NCI-H2107 (cell line): Measurements from ENCODE around the gene RASA2.

Source experiments
- DNase-seq: peaks from one replicate; lab custom pipeline; 2025; lab: John Stamatoyannopoulos, UW

The RASA2 gene

DNA sequence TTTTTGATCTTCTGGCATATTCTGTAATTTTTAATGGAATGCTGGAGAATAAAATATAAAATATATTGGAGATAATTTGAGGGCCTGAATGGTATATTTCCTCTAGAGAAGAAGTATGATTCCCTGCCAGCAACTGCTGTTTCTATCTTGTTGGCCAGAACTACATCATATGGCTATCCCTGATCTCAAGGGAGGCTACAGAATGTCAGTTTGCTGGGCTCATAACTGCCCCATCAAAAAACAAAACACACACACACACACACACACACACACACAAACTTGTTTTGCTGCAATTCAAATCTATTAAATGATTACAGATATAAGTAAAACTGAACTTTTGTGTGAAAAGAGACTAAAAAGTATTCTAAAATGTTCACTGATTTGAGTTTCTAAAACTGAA lies 51.0 kb downstream of the RASA2 start:
- no peak for DNase-seq

DNA sequence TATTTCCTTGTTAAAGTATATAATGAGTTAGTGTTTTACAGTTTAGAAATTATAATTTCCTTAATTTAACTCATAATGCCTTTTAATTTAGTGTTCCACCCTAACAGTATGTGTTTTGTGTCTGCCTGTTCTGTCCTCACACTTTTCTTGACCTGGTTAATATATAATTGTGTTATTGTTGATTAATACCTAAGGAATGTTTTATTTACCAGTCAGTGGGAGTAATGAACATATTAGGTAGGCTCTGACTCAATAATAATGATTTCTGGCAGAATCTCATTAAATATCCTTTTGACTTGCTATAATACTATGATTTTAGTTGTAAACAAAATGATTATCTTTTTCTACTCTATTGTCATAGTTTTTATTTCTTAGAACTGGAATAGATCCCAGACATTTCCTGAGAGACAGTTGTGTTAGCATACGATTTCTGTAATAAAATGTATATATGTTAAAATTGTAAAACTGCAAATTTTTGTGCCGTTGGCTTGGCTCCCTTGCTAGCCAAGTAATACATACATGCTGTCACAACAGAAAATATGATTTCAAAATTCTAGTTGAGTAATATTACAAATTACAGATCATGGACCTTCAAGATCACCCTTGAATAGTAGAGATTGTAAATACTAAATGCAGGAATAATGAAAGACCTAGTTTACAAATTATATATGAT lies 51.9 kb downstream of the RASA2 start:
- no peak for DNase-seq

DNA sequence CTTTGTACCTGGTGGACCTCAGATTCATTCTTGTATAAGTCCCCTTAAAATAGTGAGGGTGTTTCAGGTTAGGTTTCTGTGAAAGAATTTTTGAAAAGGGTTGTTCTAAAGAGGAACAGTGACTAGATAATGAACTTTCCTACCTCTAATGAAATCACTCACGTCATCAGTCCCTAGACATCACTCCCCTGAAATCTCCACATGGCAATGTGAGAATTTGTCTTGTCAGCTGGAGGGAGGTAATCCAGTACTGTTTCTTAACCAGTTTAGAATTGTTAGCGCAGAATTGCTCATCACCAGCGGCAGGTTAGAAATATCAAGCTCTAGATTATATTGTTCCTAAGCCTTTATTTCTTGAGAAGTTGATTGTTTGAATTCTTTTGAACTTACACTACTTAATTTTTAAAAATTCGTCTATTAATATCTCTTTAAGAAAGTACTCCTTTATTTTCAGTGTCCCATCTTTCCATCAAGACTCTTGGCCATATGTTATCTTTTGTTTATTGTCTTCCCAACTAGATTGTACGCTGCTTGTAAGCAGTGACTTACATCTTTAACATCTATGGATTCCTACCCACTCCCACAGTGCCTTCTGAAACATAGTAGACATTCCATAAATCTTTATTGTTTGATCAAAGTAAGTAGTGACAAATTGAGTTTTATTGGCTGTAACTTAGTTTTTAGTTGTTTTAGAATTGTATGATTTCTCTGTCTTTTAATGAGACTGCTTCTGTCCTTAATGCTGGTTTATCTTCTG lies 52.8 kb downstream of the RASA2 start:
- no peak for DNase-seq

DNA sequence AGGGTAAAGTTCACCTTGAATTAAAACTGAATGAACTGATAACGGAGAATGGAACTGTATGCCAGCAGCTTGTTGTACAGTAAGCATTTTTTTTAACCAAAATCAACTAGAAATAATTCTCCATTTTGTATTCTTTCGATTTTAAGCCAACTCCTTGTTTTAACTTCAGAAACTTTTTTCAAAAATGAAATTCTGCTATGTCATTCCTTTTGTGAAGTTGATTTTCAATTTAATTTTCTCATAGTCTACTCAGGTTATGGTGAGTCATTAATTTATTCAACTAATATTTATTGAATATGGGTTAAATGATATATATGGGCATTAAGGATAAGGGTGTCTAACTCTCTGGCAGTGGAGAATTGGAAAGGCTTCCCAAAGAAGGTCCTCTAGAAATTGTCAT lies 53.7 kb downstream of the RASA2 start:
- no peak for DNase-seq

DNA sequence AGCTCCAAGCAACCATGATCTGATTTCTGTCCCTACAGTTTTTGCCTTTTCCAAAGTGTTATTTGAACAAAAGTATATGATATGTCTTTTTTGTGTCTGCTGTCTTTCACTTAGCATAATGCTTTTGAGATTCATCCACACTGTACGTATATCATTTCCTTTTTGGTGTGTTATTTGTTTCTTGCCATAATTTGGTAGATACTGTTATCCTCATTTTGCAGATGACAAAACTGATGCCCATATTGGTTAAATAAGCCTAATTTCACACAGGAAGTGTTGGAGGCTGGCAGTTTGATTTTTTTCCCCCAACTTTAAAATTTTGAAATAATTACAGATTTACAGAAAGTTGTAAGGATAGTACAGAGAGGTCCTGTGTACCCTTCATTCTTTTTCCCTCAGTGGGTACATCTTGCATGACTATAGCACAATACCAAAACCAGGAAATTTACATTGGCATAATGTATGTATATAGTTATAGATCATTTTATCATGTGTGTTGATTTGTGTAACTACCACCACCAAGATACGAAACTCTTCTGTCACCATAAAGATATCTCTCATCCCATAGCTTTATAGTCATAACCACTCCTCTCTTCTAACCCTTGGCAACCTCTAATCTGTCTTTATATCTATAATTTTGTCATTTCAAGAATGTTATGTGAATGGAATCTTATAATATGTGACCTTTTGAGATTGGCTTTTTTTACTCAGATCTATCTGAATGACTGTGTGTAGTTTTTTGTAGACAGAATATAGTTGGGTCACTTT lies 55.6 kb downstream of the RASA2 start:
- DNase-seq = no peak

DNA sequence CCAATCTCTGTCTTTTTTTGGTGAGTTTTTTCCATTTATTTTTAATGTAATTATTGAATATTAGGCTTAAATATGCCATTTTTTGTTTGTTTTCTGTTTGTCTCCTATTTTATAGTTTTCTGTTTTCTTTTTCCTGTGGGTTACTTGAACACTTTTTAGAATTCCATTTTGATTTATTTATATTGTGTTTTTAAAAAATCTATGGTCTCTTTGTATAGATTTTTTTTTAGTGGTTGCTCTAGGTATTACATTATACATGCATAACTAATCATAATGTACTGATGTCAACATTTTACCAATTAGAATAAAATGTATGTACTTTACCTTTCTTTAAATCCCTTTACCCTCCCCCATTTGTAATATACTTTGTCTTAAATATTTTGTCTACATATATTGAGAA lies 56.2 kb downstream of the RASA2 start:
- no peak for DNase-seq

DNA sequence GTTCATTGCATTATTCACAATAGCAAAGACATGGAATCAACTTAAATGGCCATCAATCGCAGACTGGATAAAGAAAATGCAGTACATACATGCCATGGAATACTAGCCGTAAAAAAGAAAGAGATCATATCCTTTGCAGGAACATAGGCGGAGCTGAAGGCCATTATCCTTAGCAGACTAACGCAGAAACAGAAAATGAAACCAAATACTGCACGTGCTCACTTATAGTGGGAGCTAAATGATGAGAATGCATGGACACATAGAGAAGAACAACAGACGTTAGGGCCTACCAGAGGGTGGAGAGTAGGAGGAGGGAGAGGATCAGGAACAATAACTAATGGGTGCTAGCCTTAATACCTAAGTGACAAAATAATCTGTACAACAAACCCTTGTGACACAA lies 57.9 kb downstream of the RASA2 start:
- no peak for DNase-seq

DNA sequence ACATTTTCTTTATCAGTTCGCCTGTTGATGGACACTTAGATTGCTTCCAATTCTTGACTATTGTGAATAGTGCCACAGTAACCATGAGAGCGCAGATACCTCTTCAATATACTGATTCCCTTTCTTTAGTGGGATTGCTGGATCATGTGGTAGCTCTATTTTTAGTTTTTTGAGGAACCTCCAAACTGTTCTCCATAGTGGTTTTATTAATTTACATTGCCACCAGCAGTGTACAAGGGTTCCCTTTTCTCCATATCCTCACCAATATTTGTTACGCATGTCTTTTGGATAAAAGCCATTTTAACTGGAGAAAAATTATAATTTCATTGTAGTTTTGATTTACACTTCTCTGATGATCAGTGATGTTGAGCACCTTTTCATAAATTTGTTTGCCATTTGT lies 59.3 kb downstream of the RASA2 start:
- no peak for DNase-seq

DNA sequence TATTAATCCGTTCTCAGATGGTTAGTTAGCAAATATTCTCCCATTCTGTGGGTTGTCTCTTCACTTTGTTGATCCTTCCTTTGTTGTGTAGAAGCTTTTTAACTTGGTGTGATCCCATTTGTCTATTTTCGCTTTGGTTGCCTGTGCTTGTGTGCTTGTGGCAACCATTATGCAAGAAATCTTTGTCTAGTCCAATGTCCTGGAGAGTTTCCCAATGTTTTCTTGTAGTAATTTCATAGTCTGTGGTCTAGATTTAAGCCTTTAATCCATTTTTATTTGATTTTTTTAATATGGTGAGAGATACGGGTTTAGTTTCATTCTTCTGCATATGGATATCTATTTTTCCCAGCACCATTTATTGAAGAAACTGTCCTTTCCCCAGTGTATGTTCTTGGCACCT lies 59.8 kb downstream of the RASA2 start:
- no peak for DNase-seq

DNA sequence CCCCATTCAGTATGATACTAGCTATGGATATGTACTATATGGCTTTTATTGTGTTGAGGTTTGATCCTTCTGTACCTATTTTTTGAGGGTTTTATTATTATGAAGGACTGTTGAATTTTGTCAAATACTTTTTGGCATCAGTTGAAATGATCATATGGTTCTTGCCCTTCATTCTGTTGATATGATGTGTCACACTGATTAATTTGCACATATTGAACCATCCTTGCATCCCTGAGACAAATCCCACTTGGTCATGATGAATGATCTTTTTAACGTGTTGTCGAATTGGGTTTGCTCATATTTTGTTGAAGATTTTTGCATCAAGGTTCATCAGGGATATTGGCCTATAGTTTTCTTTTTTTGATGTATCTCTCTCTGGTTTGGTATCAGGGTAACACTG lies 61.0 kb downstream of the RASA2 start:
- no peak for DNase-seq

DNA sequence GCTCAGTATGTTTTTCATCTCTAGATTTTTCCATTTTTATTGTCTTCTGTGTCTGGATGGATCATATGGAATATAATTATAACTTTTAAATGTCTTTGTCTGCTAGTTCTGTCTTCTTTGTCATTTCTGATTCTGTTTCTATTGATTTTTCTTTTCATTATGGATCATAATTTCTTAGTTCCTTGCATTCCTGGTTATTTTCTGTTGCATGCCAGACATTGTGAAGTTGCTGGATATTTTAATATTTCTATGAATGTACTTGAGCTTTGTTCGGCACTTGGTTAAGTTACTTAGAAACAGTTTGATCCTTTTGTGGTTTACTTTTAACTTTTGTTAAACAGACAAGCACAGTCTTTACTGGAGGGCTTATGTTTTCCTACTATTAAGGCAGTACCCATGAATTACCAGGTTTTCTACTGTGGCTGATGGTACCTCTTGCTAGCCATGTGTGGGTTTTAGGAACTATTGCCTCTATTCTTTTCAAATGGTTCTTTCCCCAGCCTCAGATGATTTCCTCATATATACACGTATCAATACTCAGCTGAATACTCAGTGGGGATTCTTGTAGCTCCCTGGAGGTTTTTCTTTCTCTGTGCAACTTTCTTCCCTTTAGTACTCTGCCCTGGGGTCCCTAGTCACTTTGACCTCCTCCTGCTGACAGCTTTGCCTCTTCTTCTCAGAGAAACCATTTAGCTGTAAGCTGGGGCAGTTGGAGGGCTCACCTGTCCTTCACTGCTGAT lies 64.3 kb downstream of the RASA2 start:
- no peak for DNase-seq

DNA sequence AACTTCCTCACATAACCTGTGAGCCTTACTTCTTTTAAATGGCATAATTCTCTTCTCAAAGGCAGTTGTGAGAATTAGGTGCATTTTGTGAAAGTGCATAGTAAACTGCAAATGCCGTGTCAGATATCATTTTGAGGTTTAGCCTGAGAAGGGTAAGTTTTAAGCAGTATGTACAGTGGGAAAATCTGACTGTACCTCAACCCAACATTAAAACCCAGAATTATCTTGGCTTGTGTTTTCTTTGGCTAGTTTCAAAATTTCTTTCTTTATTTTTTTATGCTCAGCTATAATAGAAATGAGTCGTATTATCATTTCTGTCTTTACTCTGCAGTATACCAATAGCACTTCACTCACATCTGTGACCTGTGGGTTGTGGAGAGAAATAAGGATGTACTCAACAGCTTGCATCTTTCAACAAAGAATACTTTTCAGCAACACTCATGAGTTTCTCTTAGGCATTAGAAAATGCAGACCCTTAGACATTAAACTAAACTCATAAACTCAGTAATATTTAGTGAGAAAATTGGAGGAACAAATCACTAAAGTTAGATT lies 65.7 kb downstream of the RASA2 start:
- no peak for DNase-seq

DNA sequence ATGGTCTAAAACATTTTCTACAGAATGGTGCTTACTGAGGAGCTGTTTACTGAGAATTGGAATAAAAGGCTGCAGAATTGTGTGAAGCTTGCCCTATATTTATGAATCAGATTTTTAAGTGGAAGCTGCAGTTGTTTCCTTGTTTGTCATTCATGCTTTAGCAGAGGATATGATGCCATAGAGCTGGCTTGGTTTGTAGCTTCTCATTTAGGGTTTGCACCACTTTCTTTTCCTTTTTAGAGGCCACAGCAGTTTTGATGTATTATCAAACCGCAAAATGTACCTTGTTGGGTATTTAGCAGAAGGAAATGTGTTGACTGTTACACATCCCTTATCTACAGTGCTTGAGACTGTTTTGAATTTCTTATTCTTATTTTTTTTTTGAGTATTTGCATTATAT lies 66.2 kb downstream of the RASA2 start:
- DNase-seq = no peak

DNA sequence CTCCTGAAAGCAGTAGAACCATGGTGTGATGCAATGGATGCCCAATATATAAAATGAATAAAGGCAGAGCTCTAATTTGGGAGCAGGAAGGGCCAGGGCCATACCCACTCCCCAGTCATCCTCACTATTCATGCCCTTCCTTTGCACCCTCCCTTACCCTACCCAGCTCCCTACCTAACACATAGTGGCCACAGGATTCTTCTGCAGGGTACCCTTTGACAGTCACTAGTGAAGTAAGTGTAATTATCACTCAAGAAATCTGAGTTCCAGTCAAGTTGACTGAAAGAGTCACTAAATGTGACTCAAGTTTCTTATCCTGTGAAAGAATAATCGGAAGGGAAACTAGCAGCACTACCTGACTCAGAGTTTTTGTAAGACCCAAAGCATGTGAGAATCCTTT lies 69.2 kb downstream of the RASA2 start:
- DNase-seq = no peak

DNA sequence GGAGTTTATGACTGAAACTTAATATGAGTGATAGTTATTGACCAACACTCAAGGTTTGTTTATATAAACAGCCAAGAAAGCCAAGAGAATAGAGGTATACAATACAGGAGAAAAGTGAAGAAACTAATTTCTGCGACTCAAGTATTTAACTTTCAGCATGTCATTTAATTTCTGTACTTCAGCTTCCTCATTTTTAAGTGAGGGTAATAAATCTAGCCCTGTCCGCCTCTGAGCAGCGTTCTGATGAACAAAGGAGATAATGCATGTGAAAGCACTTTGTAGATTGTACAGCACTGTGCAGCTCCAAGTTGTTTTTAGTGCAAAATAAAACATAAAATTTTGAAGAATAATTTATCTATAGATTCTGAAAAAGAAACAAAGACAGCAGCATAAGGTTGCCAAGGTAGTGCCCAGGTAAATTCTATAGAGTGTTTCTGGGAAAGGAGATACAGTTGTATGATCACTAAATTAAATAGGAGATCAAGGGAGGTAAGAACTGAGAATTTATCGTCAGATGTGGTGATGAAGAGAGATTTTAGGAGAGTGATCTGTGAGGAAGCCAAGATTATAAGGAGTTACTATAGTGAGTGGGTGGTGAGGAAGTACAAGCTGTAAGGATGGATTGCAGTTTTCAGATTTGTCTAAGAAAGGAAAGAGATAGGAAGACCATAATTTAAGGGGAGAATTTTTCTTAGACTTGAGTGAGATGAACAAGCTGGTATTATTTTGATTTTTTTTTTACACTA lies 71.3 kb downstream of the RASA2 start:
- no peak for DNase-seq

DNA sequence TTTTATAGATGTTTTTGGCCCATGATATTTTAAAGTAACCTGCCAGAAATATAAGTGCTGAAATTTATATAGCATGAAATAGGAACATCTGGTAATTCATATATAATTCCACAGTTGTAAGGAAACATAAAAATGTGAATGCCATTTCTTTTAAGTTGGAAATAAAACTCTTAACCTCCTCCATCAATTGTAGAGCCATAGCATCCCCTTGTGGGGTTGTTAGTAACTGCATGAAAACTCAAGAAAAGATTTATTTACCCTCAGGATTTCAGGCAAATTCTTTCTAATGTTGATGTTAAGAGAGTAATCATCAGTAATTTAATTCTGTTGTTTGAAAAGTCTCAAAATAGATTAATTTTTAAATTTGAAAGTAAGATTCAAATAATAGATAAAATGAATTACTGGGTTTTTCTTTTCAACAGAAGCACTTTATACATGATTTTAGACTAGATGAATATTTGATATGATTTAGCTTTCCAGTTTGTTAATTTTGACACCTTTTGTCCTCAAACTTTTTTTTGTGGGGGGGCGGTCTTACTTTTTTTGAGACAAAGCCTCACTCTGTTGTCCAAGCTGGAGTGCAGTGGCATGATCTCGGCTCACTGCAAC lies 74.7 kb downstream of the RASA2 start:
- no peak for DNase-seq

DNA sequence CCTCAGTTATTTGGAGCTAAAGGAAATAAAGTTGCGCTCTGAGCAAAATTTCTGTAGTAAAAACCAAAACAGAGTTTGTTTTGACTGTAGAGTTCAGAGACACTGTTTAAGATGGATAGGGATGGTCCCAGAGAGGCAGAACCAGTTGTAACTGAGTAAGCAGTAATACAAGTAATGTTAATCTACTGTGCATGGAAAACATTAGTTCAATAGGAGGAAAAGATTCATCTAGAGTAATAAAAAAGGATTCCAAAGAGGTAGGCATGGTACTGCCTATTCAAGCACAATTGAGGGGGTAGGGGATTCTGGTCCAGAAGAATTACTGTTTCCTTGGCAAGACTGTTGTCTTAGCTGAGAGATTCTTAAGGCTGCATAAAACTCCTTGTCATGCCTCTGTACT lies 77.4 kb downstream of the RASA2 start:
- DNase-seq = no peak

DNA sequence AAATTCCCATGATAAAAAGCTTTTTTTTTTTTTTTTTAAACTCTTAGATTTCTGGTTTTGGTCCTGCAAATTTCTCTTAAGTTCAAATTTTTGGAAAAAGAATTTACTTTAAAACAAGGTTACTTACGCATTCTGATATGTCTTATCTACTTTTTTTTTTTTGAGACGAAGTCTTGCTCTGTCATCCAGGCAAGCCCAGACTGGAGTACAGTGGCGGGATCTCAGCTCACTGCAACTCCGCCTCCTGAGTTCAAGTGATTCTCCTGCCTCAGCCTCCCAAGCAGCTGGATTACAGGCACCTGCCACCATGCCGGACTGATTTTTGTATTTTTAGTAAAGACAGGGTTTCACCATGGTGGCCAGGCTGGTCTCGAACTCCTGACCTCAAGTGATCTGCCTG lies 83.2 kb downstream of the RASA2 start:
- DNase-seq = no peak

DNA sequence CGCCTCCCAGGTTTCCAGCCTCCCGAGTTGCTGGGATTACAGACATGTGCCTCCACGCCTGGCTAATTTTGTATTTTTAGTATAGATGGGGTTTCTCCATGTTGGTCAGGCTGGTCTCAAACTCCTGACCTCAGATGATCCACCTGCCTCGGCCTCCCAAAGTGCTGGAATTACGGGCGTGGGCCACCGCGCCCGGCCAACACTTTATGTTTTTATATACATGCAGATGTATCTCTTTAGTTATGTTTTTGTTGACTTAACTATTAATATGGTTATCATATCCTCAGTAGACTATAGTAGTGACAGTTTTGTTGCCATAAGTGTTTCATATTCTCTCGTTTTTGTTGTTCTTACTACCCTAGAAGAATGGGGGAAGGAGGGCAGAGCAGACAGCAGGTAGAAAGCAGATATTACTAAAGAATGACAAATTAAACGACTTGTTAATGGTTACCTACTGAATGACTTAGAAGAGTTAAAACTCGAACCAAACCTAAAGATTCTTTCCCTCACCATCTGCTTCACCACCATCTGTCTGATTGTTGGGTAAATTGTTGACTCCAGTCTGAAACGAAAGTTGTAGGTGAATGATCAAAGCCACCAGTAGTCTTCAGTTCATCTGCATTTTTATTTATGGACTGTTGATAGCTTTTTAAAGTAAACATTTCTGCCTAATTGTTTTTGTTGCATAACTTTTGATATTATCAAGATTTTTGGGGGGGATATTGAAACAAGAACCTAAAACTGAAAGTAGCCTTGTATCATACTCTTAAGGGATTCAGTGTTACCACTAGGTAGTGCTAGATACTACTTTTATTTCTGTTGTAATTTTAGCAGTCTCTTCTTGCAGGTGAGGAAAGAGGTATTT lies 89.3 kb downstream of the RASA2 start:
- no peak for DNase-seq

DNA sequence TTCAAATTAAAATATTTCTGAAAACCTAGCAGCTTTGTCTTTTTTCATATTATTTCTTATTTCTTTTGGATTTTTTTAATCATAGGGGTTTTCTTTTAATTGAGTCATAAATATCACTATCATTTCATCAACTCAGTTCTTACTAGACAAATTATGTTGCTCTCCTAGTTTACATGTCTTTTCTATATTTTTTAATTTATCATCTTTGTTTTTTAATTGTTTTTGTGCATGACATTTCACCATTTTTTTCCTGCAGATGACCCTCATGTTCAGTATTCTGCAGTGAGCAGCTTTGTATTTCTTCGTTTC lies 89.9 kb downstream of the RASA2 start:
- no peak for DNase-seq
